Measurements from ENCODE around the gene RBM28.
"Not testable (repeated sequence)": the region's sequence is repeated elsewhere in the genome, so short reads cannot be mapped to it uniquely, and the experiment has no call there.

Gene RBM28

GRCh38 chr7:128341733-128342132, 2.0 kb downstream of the RBM28 start:
- no peak for DNase-seq

GRCh38 chr7:128335730-128336129, 8.0 kb downstream of the RBM28 start:
- DNase-seq, result no peak

- DNase-seq, result no peak
Measured at GRCh38 chr7:128324368-128324680, 19.4 kb downstream of the RBM28 start.

GRCh38 chr7:128323459-128324367, 20.0 kb downstream of the RBM28 start:
- no peak for DNase-seq

- no peak for DNase-seq
Measured at GRCh38 chr7:128323040-128323439, 20.7 kb downstream of the RBM28 start.

GRCh38 chr7:128322040-128322643, 21.6 kb downstream of the RBM28 start:
- no peak for DNase-seq

GRCh38 chr7:128321044-128321422, 22.7 kb downstream of the RBM28 start:
- DNase-seq, result no peak

- no peak for DNase-seq
Measured at GRCh38 chr7:128318691-128319090, 25.0 kb downstream of the RBM28 start.

GRCh38 chr7:128311013-128311412, 32.7 kb downstream of the RBM28 start:
- DNase-seq, result no peak

GRCh38 chr7:128310499-128310898, 33.2 kb downstream of the RBM28 start:
- no peak for DNase-seq

- DNase-seq, result no peak
Measured at GRCh38 chr7:128309976-128310375, 33.7 kb downstream of the RBM28 start.

GRCh38 chr7:128309124-128309523, 34.6 kb downstream of the RBM28 start:
- DNase-seq, result no peak

- no peak for DNase-seq
Measured at GRCh38 chr7:128307061-128307460, 36.6 kb downstream of the RBM28 start.

GRCh38 chr7:128304212-128304611, 39.5 kb downstream of the RBM28 start:
- DNase-seq, result no peak

- no peak for DNase-seq
Measured at GRCh38 chr7:128303643-128304042, 40.1 kb downstream of the RBM28 start.

- DNase-seq, result no peak
Measured at GRCh38 chr7:128303133-128303532, 40.6 kb downstream of the RBM28 start.

- no peak for DNase-seq
Measured at GRCh38 chr7:128302139-128302538, 41.6 kb downstream of the RBM28 start.

- no peak for DNase-seq
Measured at GRCh38 chr7:128299109-128299607, 44.5 kb downstream of the RBM28 start.

GRCh38 chr7:128298004-128298403, 45.7 kb downstream of the RBM28 start:
- DNase-seq, result not testable (repeated sequence)

GRCh38 chr7:128287556-128287955, 56.2 kb downstream of the RBM28 start:
- no peak for DNase-seq

- DNase-seq, result no peak
Measured at GRCh38 chr7:128284102-128284501, 59.6 kb downstream of the RBM28 start.

- no peak for DNase-seq
Measured at GRCh38 chr7:128281605-128282380, 61.9 kb downstream of the RBM28 start.

- DNase-seq, result not testable (repeated sequence)
Measured at GRCh38 chr7:128280451-128280850, 63.3 kb downstream of the RBM28 start.

All from NCI-H1417 treated with DMSO at 0.1 percent for 48 hours (cell line).